Measurements from ENCODE around the gene TEX54.
A peak's percentile ranks its signal among the peaks of the same experiment; 100 is the strongest.

Gene TEX54

DNA sequence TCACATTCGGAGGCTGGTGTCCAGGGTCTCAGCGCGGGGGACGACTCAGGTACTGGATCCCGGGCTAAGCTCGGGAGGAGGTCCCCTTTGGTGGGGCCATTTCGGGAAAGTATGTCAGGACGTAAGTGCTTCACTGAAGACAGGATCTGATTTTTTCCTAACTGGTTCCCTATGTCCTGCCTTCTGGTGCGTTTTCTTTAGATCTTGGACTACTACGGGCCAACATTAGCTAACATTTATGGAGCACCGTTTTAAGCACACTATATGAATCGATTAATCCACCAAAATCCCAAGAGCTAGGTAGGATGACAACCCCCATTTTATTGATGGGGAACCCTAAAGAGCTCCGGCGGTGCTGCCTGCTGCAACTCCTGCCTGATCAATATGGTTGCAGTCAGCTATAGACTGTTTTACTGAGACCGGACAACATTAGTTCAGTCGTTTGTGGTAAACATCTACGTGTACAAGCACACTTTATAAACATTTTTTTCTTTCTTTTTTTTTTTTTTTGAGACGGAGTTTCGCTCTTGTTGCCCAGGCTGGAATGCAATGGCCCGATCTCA is 23.8 kb upstream of the TEX54 start:
- H3K27me3 ChIP-seq (ENCODE audit: insufficient read depth, low read depth), result no peaks in the 10 kb centered on the region
- peak overlapping the region; percentile 93; the same call in 1 of the 2 replicates for H3K4me2 ChIP-seq
- peaks cover 65% of the 10 kb centered on the region for H3K4me1 ChIP-seq (ENCODE audit: low read depth, poor library complexity, severe bottlenecking)
- H4K20me1 ChIP-seq (ENCODE audit: insufficient read depth), result peaks cover 27% of the 10 kb centered on the region
- H3K36me3 ChIP-seq (ENCODE audit: insufficient read depth), result peaks cover 28% of the 10 kb centered on the region
- peak overlapping the region; percentile 96 for H3K27ac ChIP-seq
- peak overlapping the region; percentile 7 for H3K4me3 ChIP-seq (IDR thresholded peaks at IDR 0.05; ENCODE audit: insufficient read depth, low read depth, low read length)
- peak overlapping the region; percentile 35 for H2AFZ ChIP-seq (ENCODE audit: low read depth)
- peaks cover 84% of the 10 kb centered on the region for H3K79me2 ChIP-seq (ENCODE audit: insufficient read depth, low read depth)
- TF ChIP-seq, protein P1, sequence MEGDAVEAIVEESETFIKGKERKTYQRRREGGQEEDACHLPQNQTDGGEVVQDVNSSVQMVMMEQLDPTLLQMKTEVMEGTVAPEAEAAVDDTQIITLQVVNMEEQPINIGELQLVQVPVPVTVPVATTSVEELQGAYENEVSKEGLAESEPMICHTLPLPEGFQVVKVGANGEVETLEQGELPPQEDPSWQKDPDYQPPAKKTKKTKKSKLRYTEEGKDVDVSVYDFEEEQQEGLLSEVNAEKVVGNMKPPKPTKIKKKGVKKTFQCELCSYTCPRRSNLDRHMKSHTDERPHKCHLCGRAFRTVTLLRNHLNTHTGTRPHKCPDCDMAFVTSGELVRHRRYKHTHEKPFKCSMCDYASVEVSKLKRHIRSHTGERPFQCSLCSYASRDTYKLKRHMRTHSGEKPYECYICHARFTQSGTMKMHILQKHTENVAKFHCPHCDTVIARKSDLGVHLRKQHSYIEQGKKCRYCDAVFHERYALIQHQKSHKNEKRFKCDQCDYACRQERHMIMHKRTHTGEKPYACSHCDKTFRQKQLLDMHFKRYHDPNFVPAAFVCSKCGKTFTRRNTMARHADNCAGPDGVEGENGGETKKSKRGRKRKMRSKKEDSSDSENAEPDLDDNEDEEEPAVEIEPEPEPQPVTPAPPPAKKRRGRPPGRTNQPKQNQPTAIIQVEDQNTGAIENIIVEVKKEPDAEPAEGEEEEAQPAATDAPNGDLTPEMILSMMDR (conservative IDR thresholded peaks at IDR 0.05; ENCODE audit: low read depth, low read length), result no peak
- peak overlapping the region; percentile 99 for H3K9ac ChIP-seq

DNA sequence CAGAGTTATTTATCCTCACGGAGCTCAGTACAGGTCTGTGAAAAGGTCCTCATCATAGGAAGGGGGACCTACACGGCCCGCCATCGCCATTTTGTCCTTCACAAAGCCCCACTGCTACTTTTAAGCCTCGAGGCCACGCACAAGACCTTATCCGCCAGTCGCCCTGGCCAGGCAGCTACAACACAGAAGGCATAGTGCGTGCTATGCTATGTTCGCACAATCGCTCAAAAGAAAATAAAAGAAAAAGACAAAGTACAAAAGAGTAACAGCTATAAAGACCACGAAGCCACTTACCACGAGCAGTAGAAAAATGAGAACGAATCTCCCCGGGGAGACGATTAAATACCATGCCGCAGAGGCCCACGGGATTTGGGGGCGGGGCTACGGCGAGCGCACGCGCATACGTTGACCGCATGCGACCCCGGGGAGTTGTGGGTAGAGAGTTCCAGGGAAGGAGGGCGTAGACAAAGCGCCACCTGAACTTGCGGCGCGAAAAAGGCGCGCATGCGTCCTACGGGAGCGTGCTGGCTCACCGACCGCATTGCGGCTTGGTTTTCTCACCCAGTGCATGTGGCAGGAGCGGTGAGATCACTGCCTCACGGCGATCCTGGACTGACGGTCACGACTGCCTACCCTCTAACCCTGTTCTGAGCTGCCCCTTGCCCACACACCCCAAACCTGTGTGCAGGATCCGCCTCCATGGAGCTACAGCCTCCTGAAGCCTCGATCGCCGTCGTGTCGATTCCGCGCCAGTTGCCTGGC is 23.1 kb upstream of the TEX54 start:
- Histone ChIP-seq H3K4me3 (IDR thresholded peaks at IDR 0.05; ENCODE audit: insufficient read depth, low read depth, low read length) (peak overlapping the region; percentile 75), H4K20me1 (ENCODE audit: insufficient read depth) (peaks cover 27% of the 10 kb centered on the region), H3K27me3 (ENCODE audit: insufficient read depth, low read depth) (no peaks in the 10 kb centered on the region), H3K4me1 (ENCODE audit: low read depth, poor library complexity, severe bottlenecking) (peaks cover 61% of the 10 kb centered on the region), H2AFZ (ENCODE audit: low read depth) (peak overlapping the region; percentile 35), H3K27ac (peak overlapping the region; percentile 96), H3K36me3 (ENCODE audit: insufficient read depth) (peaks cover 28% of the 10 kb centered on the region), H3K79me2 (ENCODE audit: insufficient read depth, low read depth) (peaks cover 80% of the 10 kb centered on the region), H3K4me2 (peak overlapping the region; percentile 93), H3K9ac (peak overlapping the region; percentile 99)
- TF ChIP-seq, protein P1 (conservative IDR thresholded peaks at IDR 0.05; ENCODE audit: low read depth, low read length), result no peak

DNA sequence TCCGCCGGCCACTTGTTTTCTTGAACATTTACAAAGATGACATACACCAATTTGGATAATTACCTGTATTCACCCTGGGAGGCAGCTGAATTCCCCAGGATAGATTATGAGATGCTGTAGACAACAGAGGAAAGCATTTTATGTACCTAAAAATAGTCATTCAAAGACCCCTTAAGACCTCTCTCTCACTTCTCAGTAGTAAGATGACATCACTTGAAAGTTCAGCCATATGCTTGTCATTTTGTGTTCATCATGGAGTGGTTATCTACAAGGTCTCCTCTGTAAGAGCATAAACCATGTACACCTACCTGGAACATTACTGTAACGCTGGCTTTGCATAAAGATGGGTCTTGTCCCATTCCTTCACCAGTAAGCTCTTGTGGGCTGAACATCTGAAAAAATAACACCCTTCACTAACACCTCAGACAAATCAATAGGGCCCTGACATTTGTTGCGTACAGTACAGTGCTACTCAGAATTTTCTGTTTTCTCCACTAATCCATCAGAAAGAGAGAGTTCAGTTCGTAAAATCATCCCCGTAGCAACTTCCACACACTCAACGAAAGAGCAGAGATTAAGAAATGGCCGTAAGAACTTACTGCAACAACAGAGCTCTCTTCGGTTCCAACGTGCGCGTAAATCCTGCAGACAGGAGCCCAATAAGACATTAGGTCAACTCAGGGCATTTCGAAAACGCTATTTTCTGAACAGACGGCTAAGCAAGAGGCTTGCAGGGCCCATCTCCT is 22.4 kb upstream of the TEX54 start:
- Histone ChIP-seq H3K9ac (peak overlapping the region; percentile 99), H3K4me2 (peak overlapping the region; percentile 89), H3K4me3 (IDR thresholded peaks at IDR 0.05; ENCODE audit: insufficient read depth, low read depth, low read length) (peak overlapping the region; percentile 75), H4K20me1 (ENCODE audit: insufficient read depth) (peaks cover 27% of the 10 kb centered on the region), H3K27ac (peak overlapping the region; percentile 96), H3K27me3 (ENCODE audit: insufficient read depth, low read depth) (no peaks in the 10 kb centered on the region), H2AFZ (ENCODE audit: low read depth) (no peak overlapping the region), H3K79me2 (ENCODE audit: insufficient read depth, low read depth) (peaks cover 73% of the 10 kb centered on the region), H3K4me1 (ENCODE audit: low read depth, poor library complexity, severe bottlenecking) (peaks cover 60% of the 10 kb centered on the region), H3K36me3 (ENCODE audit: insufficient read depth) (peaks cover 28% of the 10 kb centered on the region)
- TF ChIP-seq, protein P1 (conservative IDR thresholded peaks at IDR 0.05; ENCODE audit: low read depth, low read length), result no peak

DNA sequence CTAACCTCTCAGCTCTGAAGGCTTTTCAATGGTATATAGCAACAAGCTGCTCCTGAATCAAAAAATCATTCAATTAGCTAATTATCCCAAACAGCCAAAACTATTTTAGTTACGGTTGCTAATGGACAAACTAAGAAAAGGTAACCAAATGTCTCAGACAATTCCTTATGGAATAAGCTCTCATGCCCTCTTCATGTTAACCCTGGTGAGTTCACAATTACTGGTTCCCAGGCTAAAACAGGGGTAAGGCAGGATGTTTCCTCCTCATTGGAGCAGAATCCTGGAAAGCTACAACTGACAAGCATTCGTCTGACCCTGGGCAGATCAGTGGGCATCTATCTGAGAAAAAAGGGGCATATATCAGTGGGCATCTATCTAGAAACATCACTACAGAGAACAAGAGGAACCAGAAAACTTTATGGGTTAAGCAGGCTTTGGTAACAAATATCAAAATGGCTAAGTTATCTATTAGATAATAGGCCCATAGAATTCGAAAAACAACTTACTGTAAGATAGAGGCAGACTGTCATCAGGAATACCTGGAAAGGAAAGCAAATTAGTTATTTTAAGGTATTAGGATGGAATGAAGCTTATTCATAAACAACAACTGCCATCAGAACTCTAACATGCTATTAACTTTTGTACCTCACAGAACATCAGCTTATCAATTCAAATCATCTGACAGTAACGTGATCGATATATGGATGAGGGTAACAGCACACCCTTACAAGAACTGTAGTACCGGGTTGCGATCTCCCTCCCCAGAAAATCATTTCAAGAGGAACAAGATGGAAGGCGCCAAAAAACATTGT is 21.6 kb upstream of the TEX54 start:
- H3K79me2 ChIP-seq (ENCODE audit: insufficient read depth, low read depth), result peaks cover 65% of the 10 kb centered on the region
- H3K36me3 ChIP-seq (ENCODE audit: insufficient read depth), result peaks cover 28% of the 10 kb centered on the region
- TF ChIP-seq, protein P1 (conservative IDR thresholded peaks at IDR 0.05; ENCODE audit: low read depth, low read length), result no peak
- no peaks in the 10 kb centered on the region for H3K27me3 ChIP-seq (ENCODE audit: insufficient read depth, low read depth)
- H3K9ac ChIP-seq, result peak overlapping the region; percentile 99
- H2AFZ ChIP-seq (ENCODE audit: low read depth), result no peak overlapping the region
- no peak overlapping the region for H3K4me3 ChIP-seq (IDR thresholded peaks at IDR 0.05; ENCODE audit: insufficient read depth, low read depth, low read length)
- peak overlapping the region; percentile 96 for H3K27ac ChIP-seq
- H4K20me1 ChIP-seq (ENCODE audit: insufficient read depth), result peaks cover 27% of the 10 kb centered on the region
- H3K4me1 ChIP-seq (ENCODE audit: low read depth, poor library complexity, severe bottlenecking), result peaks cover 60% of the 10 kb centered on the region
- H3K4me2 ChIP-seq, result peak overlapping the region; percentile 89
